LNCAP (cell line): ENCODE results near the gene PBXIP1.

ENCODE experiments used
- TF ChIP-seq, protein P1 (sequence below): fragments of 450-650 bp; IDR thresholded peaks from 2 replicates; pipeline ENCODE4 v1.5.1; 2017; ENCODE audit warnings: mild to moderate bottlenecking

PBXIP1 gene

DNA sequence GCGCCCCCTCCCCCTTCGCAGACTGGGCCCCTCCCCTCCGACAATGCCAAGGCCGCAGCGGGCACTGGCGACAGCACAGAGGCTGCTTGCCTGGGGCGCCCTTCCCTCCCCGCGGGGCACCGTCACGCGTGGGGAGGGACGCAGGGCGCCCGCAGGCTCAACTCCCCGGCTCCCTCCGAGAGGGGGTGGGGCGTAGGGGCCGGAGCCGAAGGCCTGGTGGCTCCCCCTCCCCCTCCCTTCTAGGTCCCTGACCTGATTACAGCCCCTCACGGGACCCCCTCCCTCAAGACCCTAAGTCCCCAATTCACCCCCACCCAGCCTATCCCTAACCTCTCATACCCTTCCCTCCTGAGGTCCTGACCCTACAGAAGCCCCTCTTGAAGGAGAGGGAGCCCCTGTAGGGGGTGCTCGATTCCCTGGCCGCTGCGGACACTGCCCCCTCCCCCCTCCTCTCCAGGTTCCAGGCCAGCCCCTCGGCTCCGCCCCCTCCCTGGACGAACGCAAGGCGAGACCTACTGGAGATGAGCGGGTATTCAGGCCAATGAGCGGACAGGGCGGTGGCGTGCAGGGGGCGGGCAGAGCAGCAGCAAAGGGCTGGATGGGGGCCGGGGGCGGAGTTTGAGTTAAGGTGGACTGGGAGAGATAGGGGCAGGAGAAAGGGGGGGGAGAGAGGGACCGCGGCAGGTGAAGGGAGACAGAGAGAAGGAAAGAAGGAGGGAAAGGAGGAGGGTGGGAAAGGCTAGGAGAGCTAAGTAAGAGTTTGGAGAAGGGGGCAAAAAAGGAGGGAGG lies 46.0 kb upstream of the PBXIP1 start:
- TF ChIP-seq, protein P1, sequence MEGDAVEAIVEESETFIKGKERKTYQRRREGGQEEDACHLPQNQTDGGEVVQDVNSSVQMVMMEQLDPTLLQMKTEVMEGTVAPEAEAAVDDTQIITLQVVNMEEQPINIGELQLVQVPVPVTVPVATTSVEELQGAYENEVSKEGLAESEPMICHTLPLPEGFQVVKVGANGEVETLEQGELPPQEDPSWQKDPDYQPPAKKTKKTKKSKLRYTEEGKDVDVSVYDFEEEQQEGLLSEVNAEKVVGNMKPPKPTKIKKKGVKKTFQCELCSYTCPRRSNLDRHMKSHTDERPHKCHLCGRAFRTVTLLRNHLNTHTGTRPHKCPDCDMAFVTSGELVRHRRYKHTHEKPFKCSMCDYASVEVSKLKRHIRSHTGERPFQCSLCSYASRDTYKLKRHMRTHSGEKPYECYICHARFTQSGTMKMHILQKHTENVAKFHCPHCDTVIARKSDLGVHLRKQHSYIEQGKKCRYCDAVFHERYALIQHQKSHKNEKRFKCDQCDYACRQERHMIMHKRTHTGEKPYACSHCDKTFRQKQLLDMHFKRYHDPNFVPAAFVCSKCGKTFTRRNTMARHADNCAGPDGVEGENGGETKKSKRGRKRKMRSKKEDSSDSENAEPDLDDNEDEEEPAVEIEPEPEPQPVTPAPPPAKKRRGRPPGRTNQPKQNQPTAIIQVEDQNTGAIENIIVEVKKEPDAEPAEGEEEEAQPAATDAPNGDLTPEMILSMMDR = peak; percentile 60

DNA sequence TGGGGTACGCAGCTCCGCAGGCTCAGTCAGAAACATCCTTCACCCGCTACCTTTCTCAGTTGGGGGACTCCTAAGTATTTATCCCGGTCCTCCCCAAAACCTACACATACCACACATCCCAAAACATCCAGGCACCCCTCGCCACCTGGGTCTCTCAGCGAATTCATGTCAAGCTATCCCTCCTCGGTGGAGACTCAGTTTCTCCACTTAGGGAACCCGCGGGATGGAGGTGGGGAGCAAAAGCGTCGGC lies 45.5 kb upstream of the PBXIP1 start:
- TF ChIP-seq, protein P1 = no peak

GRCh38 chr1:155000726-155001424 lies 45.0 kb upstream of the PBXIP1 start:
- TF ChIP-seq, protein P1 = no peak

- TF ChIP-seq, protein P1 = no peak
Measured at GRCh38 chr1:155000411-155000725, 44.5 kb upstream of the PBXIP1 start.

- TF ChIP-seq, protein P1 = no peak
Measured at GRCh38 chr1:154999571-155000410, 43.9 kb upstream of the PBXIP1 start.

- TF ChIP-seq, protein P1 = peak; percentile 69
Measured at GRCh38 chr1:154998818-154999570, 43.1 kb upstream of the PBXIP1 start.

DNA sequence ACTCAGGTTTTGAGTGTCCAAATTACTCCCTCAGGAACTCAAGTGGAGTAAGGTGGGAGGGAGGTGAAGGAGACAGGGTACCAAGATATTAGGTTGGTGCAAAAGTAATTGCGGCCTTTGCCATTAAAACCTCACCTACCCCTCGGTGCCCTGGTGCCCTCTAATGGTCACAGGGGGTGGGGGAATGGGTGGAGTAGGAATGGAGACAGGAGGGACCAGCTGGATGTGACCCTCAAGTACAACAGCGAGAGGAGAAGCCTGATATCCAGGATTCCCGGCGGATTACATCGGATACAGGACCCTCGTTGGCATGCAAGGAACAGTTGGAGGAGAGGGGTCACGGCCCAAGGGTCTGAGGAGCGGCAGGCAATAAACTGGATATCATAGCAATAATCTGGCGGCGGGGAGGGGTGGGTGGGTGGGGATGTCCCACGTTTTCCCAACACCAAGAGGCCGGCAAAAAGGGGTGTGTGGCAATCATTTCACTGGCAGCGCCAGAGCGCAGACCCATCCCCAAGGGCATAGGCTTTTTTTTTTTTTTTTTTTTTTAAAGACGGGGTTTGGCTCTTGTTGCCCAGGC lies 42.4 kb upstream of the PBXIP1 start:
- TF ChIP-seq, protein P1 = 0 out of 2 replicates have a peak, but pooled peaks have one; percentile 11
